GM23338 (cell line): ENCODE measurements around the gene MROH2A. TPM values are rescaled to one million over a fixed set of nuclear protein-coding genes. Genes with fewer than 3 reads are reported as not detected.

Experiments
- ATAC-seq: fragments of 200-7000 bp; cut with Tn5 transposase; 3 replicates; pipeline ENCODE4 v1.9.1; 2020
- DNase-seq: peaks from one replicate; pipeline ENCODE4 v3.0.0-alpha.2; 2015; ENCODE audit warnings: low spot score
- H2AFZ ChIP-seq: fragments of 200-600 bp; sonication (generic); 2 replicates; pipeline ENCODE4 v1.8.0; 2016; ENCODE audit warnings: antibody characterized with exemption, mild to moderate bottlenecking, moderate library complexity
- H3F3A ChIP-seq: fragments of 200-600 bp; sonication (generic); replicated peaks from 2 replicates; pipeline ENCODE4 v1.8.0; 2017; ENCODE audit warnings: antibody characterized with exemption, mixed run types, low read depth
- H3K27ac ChIP-seq: fragments of 200-600 bp; sonication (generic); 2 replicates; pipeline ENCODE4 v1.6.1; 2016; ENCODE audit warnings: low read depth
- H3K27me3 ChIP-seq: fragments of 200-600 bp; sonication (generic); 2 replicates; pipeline ENCODE4 v1.8.0; 2016; ENCODE audit warnings: mild to moderate bottlenecking, mixed run types, moderate library complexity; ENCODE audit not compliant: insufficient read depth
- H3K36me3 ChIP-seq: fragments of 200-600 bp; sonication (generic); 2 replicates; pipeline ENCODE4 v1.8.0; 2016; ENCODE audit warnings: mild to moderate bottlenecking; ENCODE audit not compliant: insufficient read depth
- H3K4me1 ChIP-seq: fragments of 200-600 bp; sonication (generic); 2 replicates; pipeline ENCODE4 v1.8.0; 2016; ENCODE audit warnings: mild to moderate bottlenecking, moderate library complexity; ENCODE audit not compliant: insufficient read depth
- H3K4me2 ChIP-seq: fragments of 200-600 bp; sonication (generic); 2 replicates; pipeline ENCODE4 v1.7.1; 2017; ENCODE audit warnings: mixed run types
- H3K4me3 ChIP-seq: fragments of 200-600 bp; sonication (generic); 2 replicates; pipeline ENCODE4 v1.6.1; 2016; ENCODE audit warnings: mixed run types
- H3K79me2 ChIP-seq: fragments of 200-600 bp; sonication (generic); replicated peaks from 2 replicates; pipeline ENCODE4 v1.8.0; 2017; ENCODE audit warnings: mild to moderate bottlenecking; ENCODE audit not compliant: insufficient read depth
- H3K9me2 ChIP-seq: fragments of 200-600 bp; sonication (generic); 2 replicates; pipeline ENCODE4 v1.8.0; 2017; ENCODE audit not compliant: insufficient read depth
- H4K20me1 ChIP-seq: fragments of 200-600 bp; sonication (generic); replicated peaks from 2 replicates; pipeline ENCODE4 v1.8.0; 2017; ENCODE audit warnings: mild to moderate bottlenecking; ENCODE audit not compliant: insufficient read depth
- H3K27ac Mint-ChIP-seq: 2 replicates; pipeline ENCODE4 v1.8.0; 2020; ENCODE audit warnings: inconsistent platforms, mild to moderate bottlenecking, moderate library complexity, mixed read lengths
- H3K27me3 Mint-ChIP-seq: 3 replicates; pipeline ENCODE4 v1.8.0; 2022; ENCODE audit warnings: low read depth, mild to moderate bottlenecking, moderate library complexity, mixed read lengths, inconsistent platforms; ENCODE audit not compliant: insufficient read depth, poor library complexity
- H3K36me3 Mint-ChIP-seq: 3 replicates; pipeline ENCODE4 v1.8.0; 2021; ENCODE audit warnings: low read depth, mild to moderate bottlenecking, inconsistent platforms, moderate library complexity, mixed read lengths
- H3K4me1 Mint-ChIP-seq: 3 replicates; pipeline ENCODE4 v1.8.0; 2020; ENCODE audit warnings: mild to moderate bottlenecking, inconsistent platforms, mixed read lengths
- H3K4me3 Mint-ChIP-seq: 3 replicates; pipeline ENCODE4 v1.8.0; 2021; ENCODE audit warnings: moderate library complexity, mild to moderate bottlenecking, inconsistent platforms, mixed read lengths
- H3K9me3 Mint-ChIP-seq: 3 replicates; pipeline ENCODE4 v1.8.0; 2020; ENCODE audit warnings: moderate library complexity, mild to moderate bottlenecking, inconsistent platforms, mixed read lengths
- CREB1 ChIP-seq: fragments of 250-450 bp; sonication (Bioruptor Pico); IDR thresholded peaks from 2 replicates; pipeline ENCODE4 v1.5.0; 2020; ENCODE audit warnings: low read depth, mild to moderate bottlenecking, moderate library complexity
- EZH2 ChIP-seq: fragments of 200-600 bp; sonication (generic); IDR thresholded peaks from one replicate; pipeline ENCODE4 v1.8.0; 2017; ENCODE audit warnings: antibody characterized with exemption, mild to moderate bottlenecking, low read depth; ENCODE audit not compliant: unreplicated experiment
- EZH2phosphoT487 ChIP-seq: fragments of 200-600 bp; sonication (generic); IDR thresholded peaks from one replicate; pipeline ENCODE4 v1.8.1; 2018; ENCODE audit warnings: antibody characterized with exemption; ENCODE audit not compliant: unreplicated experiment
- JUNB ChIP-seq: IDR thresholded peaks from one replicate; pipeline ENCODE4 v1.6.1; 2016; ENCODE audit warnings: antibody characterized with exemption; ENCODE audit not compliant: unreplicated experiment
- NANOG ChIP-seq: IDR thresholded peaks from 2 replicates; pipeline ENCODE4 v1.6.1; 2016; ENCODE audit warnings: antibody characterized with exemption, borderline replicate concordance
- POLR2AphosphoS5 ChIP-seq: IDR thresholded peaks from 2 replicates; pipeline ENCODE4 v1.6.1; 2016; ENCODE audit warnings: antibody characterized with exemption, low read depth
- ZNF114 ChIP-seq: fragments of 250-450 bp; sonication (Bioruptor Pico); IDR thresholded peaks from 2 replicates; pipeline ENCODE4 v1.5.0; 2020; ENCODE audit warnings: mild to moderate bottlenecking, moderate library complexity
- ZNF331 ChIP-seq: fragments of 250-450 bp; sonication (Bioruptor Pico); IDR thresholded peaks from 2 replicates; pipeline ENCODE4 v1.5.0; 2020; ENCODE audit warnings: low read depth, mild to moderate bottlenecking, moderate library complexity
- polyA plus RNA-seq: library from polyadenylated mRNA; unstranded; fragments of >200 nt; fragmentation: Nextera tagmentation; extraction: Ambion mirVana; gene quantifications from 2 replicates; pipeline ENCODE4 v1.2.1, GENCODE V29; 2016
- total RNA-seq: library from RNA; depleted of rRNA; stranded (reverse); fragments of >200 nt; shearing (Covaris generic); gene quantifications from 2 replicates; pipeline ENCODE4 v1.2.3, GENCODE V29; 2014
- TF ChIP-seq, protein P1 (sequence below): IDR thresholded peaks from one replicate; pipeline ENCODE4 v1.6.1; 2018; ENCODE audit warnings: antibody characterized with exemption; ENCODE audit not compliant: unreplicated experiment
- TF ChIP-seq, protein P2 (sequence below), 2 experiments: fragments of 200-600 bp in 1 of 2; sonication (generic) in 1 of 2; conservative IDR thresholded peaks; 2 replicates each; pipeline versions ENCODE4 v1.5.1 to v1.6.1; 2016 to 2017; ENCODE audit warnings: antibody characterized with exemption in 2 of 2, low read depth in 2 of 2, mild to moderate bottlenecking in 2 of 2, moderate library complexity in 1 of 2
- TF ChIP-seq, protein P3 (sequence below): IDR thresholded peaks from 2 replicates; pipeline ENCODE4 v1.6.1; 2016; ENCODE audit warnings: antibody characterized with exemption

Gene MROH2A
- total and polyA plus RNA-seq, 2 experiments from 2014 or later: not detected

GRCh38 chr2:233816334-233816733, 38.2 kb downstream of the MROH2A start:
- Histone ChIP-seq H2AFZ (no peak overlapping the region), H3K4me2 (no peak overlapping the region), H3K4me3 (no peak overlapping the region), H3K9me2 (peaks cover 6% of the 10 kb centered on the region), H4K20me1 (no peaks in the 10 kb centered on the region), H3K36me3 (no peaks in the 10 kb centered on the region), H3K79me2 (no peaks in the 10 kb centered on the region), H3F3A (no peaks in the 10 kb centered on the region), H3K27ac (no peak overlapping the region), H3K4me1 (no peaks in the 10 kb centered on the region), H3K27me3 (no peaks in the 10 kb centered on the region)
- ATAC-seq (no peak), DNase-seq (no peak)
- Mint-ChIP-seq H3K27ac (no peak overlapping the region), H3K4me3 (no peak overlapping the region), H3K9me3 (no peaks in the 10 kb centered on the region), H3K27me3 (peaks cover 12% of the 10 kb centered on the region), H3K4me1 (no peaks in the 10 kb centered on the region; the same call in 2 of the 3 replicates), H3K36me3 (no peaks in the 10 kb centered on the region)
- TF ChIP-seq ZNF114 (CRISPR knock-in tag) (no peak), CREB1 (CRISPR knock-in tag) (no peak), ZNF331 (CRISPR knock-in tag) (no peak), POLR2AphosphoS5 (no peak), EZH2phosphoT487 (no peak), JUNB (no peak), EZH2 (no peak)
- TF ChIP-seq, protein P1, sequence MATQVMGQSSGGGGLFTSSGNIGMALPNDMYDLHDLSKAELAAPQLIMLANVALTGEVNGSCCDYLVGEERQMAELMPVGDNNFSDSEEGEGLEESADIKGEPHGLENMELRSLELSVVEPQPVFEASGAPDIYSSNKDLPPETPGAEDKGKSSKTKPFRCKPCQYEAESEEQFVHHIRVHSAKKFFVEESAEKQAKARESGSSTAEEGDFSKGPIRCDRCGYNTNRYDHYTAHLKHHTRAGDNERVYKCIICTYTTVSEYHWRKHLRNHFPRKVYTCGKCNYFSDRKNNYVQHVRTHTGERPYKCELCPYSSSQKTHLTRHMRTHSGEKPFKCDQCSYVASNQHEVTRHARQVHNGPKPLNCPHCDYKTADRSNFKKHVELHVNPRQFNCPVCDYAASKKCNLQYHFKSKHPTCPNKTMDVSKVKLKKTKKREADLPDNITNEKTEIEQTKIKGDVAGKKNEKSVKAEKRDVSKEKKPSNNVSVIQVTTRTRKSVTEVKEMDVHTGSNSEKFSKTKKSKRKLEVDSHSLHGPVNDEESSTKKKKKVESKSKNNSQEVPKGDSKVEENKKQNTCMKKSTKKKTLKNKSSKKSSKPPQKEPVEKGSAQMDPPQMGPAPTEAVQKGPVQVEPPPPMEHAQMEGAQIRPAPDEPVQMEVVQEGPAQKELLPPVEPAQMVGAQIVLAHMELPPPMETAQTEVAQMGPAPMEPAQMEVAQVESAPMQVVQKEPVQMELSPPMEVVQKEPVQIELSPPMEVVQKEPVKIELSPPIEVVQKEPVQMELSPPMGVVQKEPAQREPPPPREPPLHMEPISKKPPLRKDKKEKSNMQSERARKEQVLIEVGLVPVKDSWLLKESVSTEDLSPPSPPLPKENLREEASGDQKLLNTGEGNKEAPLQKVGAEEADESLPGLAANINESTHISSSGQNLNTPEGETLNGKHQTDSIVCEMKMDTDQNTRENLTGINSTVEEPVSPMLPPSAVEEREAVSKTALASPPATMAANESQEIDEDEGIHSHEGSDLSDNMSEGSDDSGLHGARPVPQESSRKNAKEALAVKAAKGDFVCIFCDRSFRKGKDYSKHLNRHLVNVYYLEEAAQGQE: no peak

- ATAC-seq (no peak), DNase-seq (no peak)
- H3K4me3 Mint-ChIP-seq: no peak overlapping the region
- no peaks in the 10 kb centered on the region for H3K36me3 Mint-ChIP-seq
- H3K4me1 ChIP-seq: no peaks in the 10 kb centered on the region
- no peak overlapping the region for H3K4me2 ChIP-seq
- no peak overlapping the region for H3K4me3 ChIP-seq
- no peaks in the 10 kb centered on the region for H3K79me2 ChIP-seq
- no peaks in the 10 kb centered on the region; the same call in 2 of the 3 replicates for H3K4me1 Mint-ChIP-seq
- no peak overlapping the region for H2AFZ ChIP-seq
- H3K27me3 Mint-ChIP-seq: peaks cover 11% of the 10 kb centered on the region
- peaks cover 6% of the 10 kb centered on the region for H3K9me2 ChIP-seq
- H3K36me3 ChIP-seq: no peaks in the 10 kb centered on the region
- no peaks in the 10 kb centered on the region for H4K20me1 ChIP-seq
- H3F3A ChIP-seq: no peaks in the 10 kb centered on the region
- H3K9me3 Mint-ChIP-seq: no peaks in the 10 kb centered on the region
- no peaks in the 10 kb centered on the region for H3K27me3 ChIP-seq
- no peak overlapping the region for H3K27ac ChIP-seq
- H3K27ac Mint-ChIP-seq: no peak overlapping the region
- TF ChIP-seq CREB1 (CRISPR knock-in tag) (no peak), NANOG (no peak), ZNF114 (CRISPR knock-in tag) (no peak), EZH2phosphoT487 (no peak), POLR2AphosphoS5 (no peak), EZH2 (no peak)
- TF ChIP-seq, protein P2, sequence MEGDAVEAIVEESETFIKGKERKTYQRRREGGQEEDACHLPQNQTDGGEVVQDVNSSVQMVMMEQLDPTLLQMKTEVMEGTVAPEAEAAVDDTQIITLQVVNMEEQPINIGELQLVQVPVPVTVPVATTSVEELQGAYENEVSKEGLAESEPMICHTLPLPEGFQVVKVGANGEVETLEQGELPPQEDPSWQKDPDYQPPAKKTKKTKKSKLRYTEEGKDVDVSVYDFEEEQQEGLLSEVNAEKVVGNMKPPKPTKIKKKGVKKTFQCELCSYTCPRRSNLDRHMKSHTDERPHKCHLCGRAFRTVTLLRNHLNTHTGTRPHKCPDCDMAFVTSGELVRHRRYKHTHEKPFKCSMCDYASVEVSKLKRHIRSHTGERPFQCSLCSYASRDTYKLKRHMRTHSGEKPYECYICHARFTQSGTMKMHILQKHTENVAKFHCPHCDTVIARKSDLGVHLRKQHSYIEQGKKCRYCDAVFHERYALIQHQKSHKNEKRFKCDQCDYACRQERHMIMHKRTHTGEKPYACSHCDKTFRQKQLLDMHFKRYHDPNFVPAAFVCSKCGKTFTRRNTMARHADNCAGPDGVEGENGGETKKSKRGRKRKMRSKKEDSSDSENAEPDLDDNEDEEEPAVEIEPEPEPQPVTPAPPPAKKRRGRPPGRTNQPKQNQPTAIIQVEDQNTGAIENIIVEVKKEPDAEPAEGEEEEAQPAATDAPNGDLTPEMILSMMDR (conservative IDR thresholded peaks at IDR 0.05; ENCODE audit: low read depth in 2 of 2): no peak
- TF ChIP-seq, protein P3, sequence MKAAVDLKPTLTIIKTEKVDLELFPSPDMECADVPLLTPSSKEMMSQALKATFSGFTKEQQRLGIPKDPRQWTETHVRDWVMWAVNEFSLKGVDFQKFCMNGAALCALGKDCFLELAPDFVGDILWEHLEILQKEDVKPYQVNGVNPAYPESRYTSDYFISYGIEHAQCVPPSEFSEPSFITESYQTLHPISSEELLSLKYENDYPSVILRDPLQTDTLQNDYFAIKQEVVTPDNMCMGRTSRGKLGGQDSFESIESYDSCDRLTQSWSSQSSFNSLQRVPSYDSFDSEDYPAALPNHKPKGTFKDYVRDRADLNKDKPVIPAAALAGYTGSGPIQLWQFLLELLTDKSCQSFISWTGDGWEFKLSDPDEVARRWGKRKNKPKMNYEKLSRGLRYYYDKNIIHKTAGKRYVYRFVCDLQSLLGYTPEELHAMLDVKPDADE: no peak
These were observed 38.6 kb downstream of the MROH2A start for GRCh38 chr2:233816771-233817170.
